Measurements from ENCODE around the gene TSEN54.

TSEN54 gene

DNA sequence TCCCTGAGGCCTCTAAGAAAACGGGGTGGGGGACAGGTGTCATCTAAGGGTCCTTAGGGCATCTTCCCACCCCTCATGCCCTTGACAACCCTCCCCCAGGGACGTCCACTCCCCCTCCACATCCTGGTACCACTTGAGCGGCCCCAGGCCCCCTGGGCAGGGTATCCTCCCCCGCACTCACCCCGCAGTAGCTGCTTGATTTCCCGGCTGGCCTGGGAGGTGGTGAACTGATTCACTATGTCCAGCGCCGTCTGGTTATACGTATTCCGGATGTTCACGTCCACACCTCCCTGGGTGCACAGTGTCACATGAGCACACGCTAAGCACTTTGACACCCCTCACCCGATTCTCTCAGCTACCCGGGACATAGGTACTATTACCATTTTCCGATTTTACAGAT lies 10.7 kb upstream of the TSEN54 start:
- no peak for DNase-seq (ENCODE audit: low read depth in 1 of 2, low spot score in 1 of 2)
- TF ChIP-seq, protein P1, sequence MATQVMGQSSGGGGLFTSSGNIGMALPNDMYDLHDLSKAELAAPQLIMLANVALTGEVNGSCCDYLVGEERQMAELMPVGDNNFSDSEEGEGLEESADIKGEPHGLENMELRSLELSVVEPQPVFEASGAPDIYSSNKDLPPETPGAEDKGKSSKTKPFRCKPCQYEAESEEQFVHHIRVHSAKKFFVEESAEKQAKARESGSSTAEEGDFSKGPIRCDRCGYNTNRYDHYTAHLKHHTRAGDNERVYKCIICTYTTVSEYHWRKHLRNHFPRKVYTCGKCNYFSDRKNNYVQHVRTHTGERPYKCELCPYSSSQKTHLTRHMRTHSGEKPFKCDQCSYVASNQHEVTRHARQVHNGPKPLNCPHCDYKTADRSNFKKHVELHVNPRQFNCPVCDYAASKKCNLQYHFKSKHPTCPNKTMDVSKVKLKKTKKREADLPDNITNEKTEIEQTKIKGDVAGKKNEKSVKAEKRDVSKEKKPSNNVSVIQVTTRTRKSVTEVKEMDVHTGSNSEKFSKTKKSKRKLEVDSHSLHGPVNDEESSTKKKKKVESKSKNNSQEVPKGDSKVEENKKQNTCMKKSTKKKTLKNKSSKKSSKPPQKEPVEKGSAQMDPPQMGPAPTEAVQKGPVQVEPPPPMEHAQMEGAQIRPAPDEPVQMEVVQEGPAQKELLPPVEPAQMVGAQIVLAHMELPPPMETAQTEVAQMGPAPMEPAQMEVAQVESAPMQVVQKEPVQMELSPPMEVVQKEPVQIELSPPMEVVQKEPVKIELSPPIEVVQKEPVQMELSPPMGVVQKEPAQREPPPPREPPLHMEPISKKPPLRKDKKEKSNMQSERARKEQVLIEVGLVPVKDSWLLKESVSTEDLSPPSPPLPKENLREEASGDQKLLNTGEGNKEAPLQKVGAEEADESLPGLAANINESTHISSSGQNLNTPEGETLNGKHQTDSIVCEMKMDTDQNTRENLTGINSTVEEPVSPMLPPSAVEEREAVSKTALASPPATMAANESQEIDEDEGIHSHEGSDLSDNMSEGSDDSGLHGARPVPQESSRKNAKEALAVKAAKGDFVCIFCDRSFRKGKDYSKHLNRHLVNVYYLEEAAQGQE (IDR thresholded peaks at IDR 0.05; ENCODE audit: insufficient replicate concordance, low read depth): no peak
- TF ChIP-seq POLR2AphosphoS5 (IDR thresholded peaks at IDR 0.05; ENCODE audit: low read depth) (no peak), GABPA (IDR thresholded peaks at IDR 0.05; ENCODE audit: low read depth) (no peak), SPI1 (IDR thresholded peaks at IDR 0.05; ENCODE audit: borderline replicate concordance, low read depth) (no peak)
- TF ChIP-seq, protein P2, sequence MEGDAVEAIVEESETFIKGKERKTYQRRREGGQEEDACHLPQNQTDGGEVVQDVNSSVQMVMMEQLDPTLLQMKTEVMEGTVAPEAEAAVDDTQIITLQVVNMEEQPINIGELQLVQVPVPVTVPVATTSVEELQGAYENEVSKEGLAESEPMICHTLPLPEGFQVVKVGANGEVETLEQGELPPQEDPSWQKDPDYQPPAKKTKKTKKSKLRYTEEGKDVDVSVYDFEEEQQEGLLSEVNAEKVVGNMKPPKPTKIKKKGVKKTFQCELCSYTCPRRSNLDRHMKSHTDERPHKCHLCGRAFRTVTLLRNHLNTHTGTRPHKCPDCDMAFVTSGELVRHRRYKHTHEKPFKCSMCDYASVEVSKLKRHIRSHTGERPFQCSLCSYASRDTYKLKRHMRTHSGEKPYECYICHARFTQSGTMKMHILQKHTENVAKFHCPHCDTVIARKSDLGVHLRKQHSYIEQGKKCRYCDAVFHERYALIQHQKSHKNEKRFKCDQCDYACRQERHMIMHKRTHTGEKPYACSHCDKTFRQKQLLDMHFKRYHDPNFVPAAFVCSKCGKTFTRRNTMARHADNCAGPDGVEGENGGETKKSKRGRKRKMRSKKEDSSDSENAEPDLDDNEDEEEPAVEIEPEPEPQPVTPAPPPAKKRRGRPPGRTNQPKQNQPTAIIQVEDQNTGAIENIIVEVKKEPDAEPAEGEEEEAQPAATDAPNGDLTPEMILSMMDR (IDR thresholded peaks at IDR 0.05; ENCODE audit: insufficient read depth, low read length): no peak
- H3K4me3 ChIP-seq (replicated peaks; ENCODE audit: insufficient read depth, low read length): no peak overlapping the region
- no peak overlapping the region for H3K27ac ChIP-seq (replicated peaks)
- H3K27me3 ChIP-seq (ENCODE audit: insufficient read depth, poor library complexity, severe bottlenecking): no peaks in the 10 kb centered on the region

DNA sequence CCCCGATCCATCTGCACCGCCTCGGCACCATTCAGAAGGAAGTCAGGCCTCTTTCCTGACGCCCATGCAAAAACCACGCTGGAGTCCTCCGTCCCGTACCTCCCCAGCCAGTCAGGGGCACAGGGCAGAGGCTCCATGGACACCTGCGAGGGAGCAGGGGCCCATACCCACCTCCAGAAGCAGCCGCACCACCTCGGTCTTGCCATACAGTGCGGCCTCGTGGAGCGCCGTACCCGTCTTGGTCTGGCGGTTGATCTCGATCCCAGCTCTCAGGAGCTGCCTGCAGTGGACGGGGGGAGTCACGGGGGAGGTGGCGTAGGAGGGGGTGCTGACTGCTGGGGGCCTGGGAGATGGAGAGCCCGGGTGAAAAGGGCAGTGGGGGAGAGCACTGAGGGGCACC lies 10.2 kb upstream of the TSEN54 start:
- no peak overlapping the region for H3K27ac ChIP-seq (replicated peaks)
- TF ChIP-seq, protein P1 (IDR thresholded peaks at IDR 0.05; ENCODE audit: insufficient replicate concordance, low read depth): no peak
- TF ChIP-seq, protein P2 (IDR thresholded peaks at IDR 0.05; ENCODE audit: insufficient read depth, low read length): no peak
- no peak for TF ChIP-seq GABPA (IDR thresholded peaks at IDR 0.05; ENCODE audit: low read depth)
- no peak for TF ChIP-seq POLR2AphosphoS5 (IDR thresholded peaks at IDR 0.05; ENCODE audit: low read depth)
- TF ChIP-seq SPI1 (IDR thresholded peaks at IDR 0.05; ENCODE audit: borderline replicate concordance, low read depth): no peak

DNA sequence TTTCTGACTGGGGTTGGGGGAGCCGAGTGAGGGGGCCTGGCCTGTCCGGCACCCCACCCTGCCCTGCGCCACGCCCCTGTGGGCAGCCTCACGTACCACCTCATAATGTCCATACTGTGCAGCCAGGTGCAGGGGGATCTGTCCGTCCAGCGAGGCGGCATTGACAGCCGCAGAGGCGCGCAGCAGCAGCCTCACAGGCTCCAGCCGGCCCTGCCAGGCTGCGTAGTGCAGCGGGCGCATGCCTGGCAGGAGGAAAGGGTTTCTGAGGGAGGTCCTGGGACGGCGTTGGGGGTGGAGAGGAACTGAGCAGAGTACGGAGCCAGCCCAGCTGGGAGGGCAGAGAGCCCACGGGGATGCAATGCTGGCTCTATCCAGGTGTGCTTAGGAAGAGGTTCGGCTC lies 9.4 kb upstream of the TSEN54 start:
- Histone ChIP-seq H3K4me3 (replicated peaks; ENCODE audit: insufficient read depth, low read length) (no peak overlapping the region), H3K27me3 (ENCODE audit: insufficient read depth, poor library complexity, severe bottlenecking) (no peaks in the 10 kb centered on the region), H3K27ac (replicated peaks) (no peak overlapping the region)
- TF ChIP-seq, protein P2 (IDR thresholded peaks at IDR 0.05; ENCODE audit: insufficient read depth, low read length): no peak
- TF ChIP-seq SPI1 (IDR thresholded peaks at IDR 0.05; ENCODE audit: borderline replicate concordance, low read depth): no peak
- TF ChIP-seq GABPA (IDR thresholded peaks at IDR 0.05; ENCODE audit: low read depth): no peak
- no peak for TF ChIP-seq POLR2AphosphoS5 (IDR thresholded peaks at IDR 0.05; ENCODE audit: low read depth)
- TF ChIP-seq, protein P1 (IDR thresholded peaks at IDR 0.05; ENCODE audit: insufficient replicate concordance, low read depth): no peak
- DNase-seq (ENCODE audit: low read depth in 1 of 2, low spot score in 1 of 2): no peak

More for the DNA sequence above, 10.2 kb upstream of the TSEN54 start:
- no peak for DNase-seq (ENCODE audit: low read depth in 1 of 2, low spot score in 1 of 2)
- Histone ChIP-seq H3K4me3 (replicated peaks; ENCODE audit: insufficient read depth, low read length) (no peak overlapping the region), H3K27me3 (ENCODE audit: insufficient read depth, poor library complexity, severe bottlenecking) (no peaks in the 10 kb centered on the region)
